Muscle of leg (tissue), 11 donors: Measurements from ENCODE around the gene CLDN22. TPM values are rescaled to one million over a fixed set of nuclear protein-coding genes. Genes with fewer than 3 reads are reported as not detected.

ENCODE experiments used
- DNase-seq: peaks from one replicate; pipeline ENCODE4 v3.0.0; 2013
- H3K27ac ChIP-seq: one replicate; pipeline ENCODE4 v1.5.1; 2013; ENCODE audit warnings: mild to moderate bottlenecking, low read length, control low read depth
- H3K27me3 ChIP-seq: one replicate; pipeline ENCODE4 v1.6.1; 2013; ENCODE audit warnings: low read length; ENCODE audit not compliant: control insufficient read depth, insufficient read depth
- H3K36me3 ChIP-seq: one replicate; pipeline ENCODE4 v1.6.1; 2013; ENCODE audit warnings: low read length; ENCODE audit not compliant: control insufficient read depth, insufficient read depth
- H3K4me1 ChIP-seq: one replicate; pipeline ENCODE4 v1.6.1; 2013; ENCODE audit warnings: low read length; ENCODE audit not compliant: control insufficient read depth, insufficient read depth
- H3K4me3 ChIP-seq: one replicate; pipeline ENCODE4 v1.5.1; 2013; ENCODE audit warnings: low read length, control low read depth
- H3K9me3 ChIP-seq: replicated peaks from 2 replicates; pipeline ENCODE4 v1.6.1; 2013; ENCODE audit warnings: low read depth, low read length; ENCODE audit not compliant: control insufficient read depth
- WGBS: methylation state at CpG from one replicate; pipeline ENCODE4 v1.1.5; 2013; ENCODE audit warnings: missing lambda C conversion rate; ENCODE audit not compliant: insufficient coverage; 5-methylcytosine and 5-hydroxymethylcytosine counted together
- polyA plus RNA-seq, 8 donors: library from polyadenylated mRNA; unstranded; fragments of 120-200 nt; gene quantifications; one replicate each; pipeline versions ENCODE4 v1.2.1 to v1.2.3, GENCODE V29; 2013; ENCODE audit warnings: inconsistent platforms in 1 of 8, low replicate concordance in 1 of 8; ENCODE audit not compliant: insufficient read length in 8 of 8, insufficient read depth in 1 of 8
- total RNA-seq: library from RNA; stranded (reverse); fragments of 120-200 nt; gene quantifications from one replicate; pipeline ENCODE4 v1.2.4, GENCODE V29; 2013

CLDN22 gene
- total and polyA plus RNA-seq, 9 donors, result 0.09 to 0.27 (median 0.21) TPM; not detected in 4

DNA sequence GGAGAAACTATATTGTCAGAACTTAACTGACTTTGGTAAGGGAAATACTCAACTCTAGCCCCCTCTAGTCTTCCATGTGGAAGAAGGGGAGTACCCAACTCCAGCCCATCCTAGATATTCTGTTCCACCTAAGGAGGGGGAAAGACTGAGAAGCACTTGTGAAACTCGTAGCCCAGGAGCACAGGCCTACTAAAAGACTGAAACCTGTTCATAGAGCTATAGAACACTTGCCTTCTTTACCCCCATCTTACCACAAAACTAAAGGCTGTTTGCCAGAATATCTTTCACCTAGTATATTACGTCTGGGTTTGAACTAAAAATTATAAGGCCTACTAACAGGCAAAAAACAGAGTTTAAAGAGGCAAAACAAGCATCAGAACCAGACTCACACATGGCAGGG is 15.5 kb downstream of the CLDN22 start:
- H3K27me3 ChIP-seq, result no peaks in the 10 kb centered on the region
- no peaks in the 10 kb centered on the region for H3K4me1 ChIP-seq
- no peak overlapping the region for H3K27ac ChIP-seq
- H3K4me3 ChIP-seq, result no peak overlapping the region
- WGBS, result no CpG with 5 or more reads among the region's 2 CpGs
- peaks cover 3% of the 10 kb centered on the region for H3K36me3 ChIP-seq
- no peaks in the 10 kb centered on the region for H3K9me3 ChIP-seq
- DNase-seq, result no peak

- no peak overlapping the region for H3K27ac ChIP-seq
- WGBS, result 100% methylated on average over 1 of the region's 4 CpGs
- no peaks in the 10 kb centered on the region for H3K4me1 ChIP-seq
- no peaks in the 10 kb centered on the region for H3K9me3 ChIP-seq
- H3K4me3 ChIP-seq, result no peak overlapping the region
- no peaks in the 10 kb centered on the region for H3K27me3 ChIP-seq
- peaks cover 3% of the 10 kb centered on the region for H3K36me3 ChIP-seq
- DNase-seq, result no peak
Measured at GRCh38 chr4:183304067-183304466, 16.0 kb downstream of the CLDN22 start.

DNA sequence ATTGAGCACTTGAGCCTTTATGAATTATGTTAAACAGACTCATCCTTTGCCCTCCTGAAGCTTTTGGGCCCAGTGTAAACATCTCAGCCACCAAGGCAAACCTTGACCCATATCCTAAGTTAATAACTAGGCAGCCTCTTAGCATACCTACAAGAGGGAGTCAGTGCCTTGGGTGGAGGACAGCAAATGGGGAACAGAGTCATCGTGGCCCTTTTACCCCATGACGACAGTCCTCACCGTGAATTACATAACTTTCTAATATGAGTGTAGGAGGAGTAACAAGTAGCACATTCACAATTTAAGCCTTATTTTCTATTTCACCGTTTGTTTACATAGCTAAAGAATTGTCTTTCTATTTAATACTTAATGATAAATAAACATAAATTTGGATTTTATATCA is 16.8 kb downstream of the CLDN22 start:
- Histone ChIP-seq H3K4me1 (no peaks in the 10 kb centered on the region), H3K4me3 (no peak overlapping the region), H3K9me3 (no peaks in the 10 kb centered on the region), H3K27me3 (no peaks in the 10 kb centered on the region), H3K27ac (no peak overlapping the region), H3K36me3 (peaks cover 3% of the 10 kb centered on the region)
- DNase-seq, result no peak
- no CpG with 5 or more reads among the region's 4 CpGs for WGBS

DNA sequence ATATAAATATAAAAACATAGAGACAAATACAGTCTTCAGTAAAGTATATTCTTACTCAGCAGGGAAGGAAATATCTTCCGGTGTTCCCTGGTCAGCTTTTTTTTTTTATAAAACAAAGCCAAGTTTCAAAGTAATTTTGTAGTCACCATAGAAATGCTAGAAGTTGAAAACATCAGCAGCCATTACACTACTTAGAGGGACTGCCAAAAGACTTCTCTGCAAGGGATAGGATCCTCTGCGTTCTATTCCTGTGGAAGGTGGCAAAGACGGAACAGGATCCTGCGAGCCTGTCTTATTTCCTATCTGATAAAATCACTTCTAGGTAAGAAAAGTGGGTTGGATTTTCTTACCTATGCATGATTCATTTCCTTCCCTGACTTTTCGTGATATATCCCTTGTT is 19.4 kb downstream of the CLDN22 start:
- Histone ChIP-seq H3K4me1 (no peaks in the 10 kb centered on the region), H3K9me3 (no peaks in the 10 kb centered on the region), H3K4me3 (no peak overlapping the region), H3K36me3 (peaks cover 14% of the 10 kb centered on the region), H3K27ac (no peak overlapping the region), H3K27me3 (no peaks in the 10 kb centered on the region)
- peak; percentile 82 for DNase-seq
- WGBS, result no CpG with 5 or more reads among the region's 5 CpGs

- H3K9me3 ChIP-seq, result no peaks in the 10 kb centered on the region
- no peak overlapping the region for H3K4me3 ChIP-seq
- H3K36me3 ChIP-seq, result peaks cover 19% of the 10 kb centered on the region
- WGBS, result no CpG with 5 or more reads among the region's 6 CpGs
- no peaks in the 10 kb centered on the region for H3K27me3 ChIP-seq
- H3K4me1 ChIP-seq, result no peaks in the 10 kb centered on the region
- H3K27ac ChIP-seq, result no peak overlapping the region
- DNase-seq, result peak; percentile 63
Measured at GRCh38 chr4:183300070-183300469, 20.0 kb downstream of the CLDN22 start.

GRCh38 chr4:183299464-183299863 is 20.6 kb downstream of the CLDN22 start:
- H3K9me3 ChIP-seq, result no peaks in the 10 kb centered on the region
- 57% methylated on average over 1 of the region's 2 CpGs for WGBS
- peak overlapping the region; percentile 17 for H3K27ac ChIP-seq
- H3K4me1 ChIP-seq, result no peaks in the 10 kb centered on the region
- no peak overlapping the region for H3K4me3 ChIP-seq
- peak; percentile 7 for DNase-seq
- H3K27me3 ChIP-seq, result no peaks in the 10 kb centered on the region
- H3K36me3 ChIP-seq, result peaks cover 23% of the 10 kb centered on the region

DNA sequence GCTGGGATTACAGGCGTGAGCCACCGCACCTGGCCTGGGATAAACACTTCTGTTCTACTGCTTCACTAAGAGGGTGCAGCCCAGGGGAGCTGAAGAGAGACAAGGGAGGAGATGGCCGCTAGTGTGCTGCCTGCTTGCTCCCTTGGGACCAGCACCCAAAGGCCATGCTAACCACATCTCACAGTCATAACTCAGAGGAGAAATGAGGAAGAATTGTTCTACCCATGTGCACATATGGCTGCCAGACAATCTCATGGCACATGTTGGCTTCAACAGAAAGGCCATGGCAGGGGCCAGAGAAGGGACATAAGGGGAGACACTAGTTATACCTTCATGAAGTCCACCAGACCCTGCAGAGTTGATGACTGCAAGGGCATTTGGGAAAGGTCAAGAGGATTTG is 22.4 kb downstream of the CLDN22 start:
- no peak overlapping the region for H3K4me3 ChIP-seq
- no peaks in the 10 kb centered on the region for H3K9me3 ChIP-seq
- no peak for DNase-seq
- peaks cover 23% of the 10 kb centered on the region for H3K36me3 ChIP-seq
- H3K27me3 ChIP-seq, result no peaks in the 10 kb centered on the region
- H3K27ac ChIP-seq, result no peak overlapping the region
- no peaks in the 10 kb centered on the region for H3K4me1 ChIP-seq
- no CpG with 5 or more reads among the region's 3 CpGs for WGBS

- Histone ChIP-seq H3K36me3 (peaks cover 25% of the 10 kb centered on the region), H3K27ac (no peak overlapping the region), H3K4me1 (no peaks in the 10 kb centered on the region), H3K27me3 (no peaks in the 10 kb centered on the region), H3K9me3 (no peaks in the 10 kb centered on the region), H3K4me3 (no peak overlapping the region)
- DNase-seq, result no peak
- WGBS, result 85% methylated on average over 6 of the region's 10 CpGs
Measured at GRCh38 chr4:183295711-183296110, 24.4 kb downstream of the CLDN22 start.

GRCh38 chr4:183291070-183291469 is 29.0 kb downstream of the CLDN22 start:
- no peak overlapping the region for H3K27ac ChIP-seq
- H3K4me1 ChIP-seq, result no peaks in the 10 kb centered on the region
- no peaks in the 10 kb centered on the region for H3K27me3 ChIP-seq
- 100% methylated on average over 1 of the region's 2 CpGs for WGBS
- peaks cover 44% of the 10 kb centered on the region for H3K36me3 ChIP-seq
- DNase-seq, result no peak
- H3K4me3 ChIP-seq, result no peak overlapping the region
- H3K9me3 ChIP-seq, result no peaks in the 10 kb centered on the region

GRCh38 chr4:183289688-183290087 is 30.4 kb downstream of the CLDN22 start:
- Histone ChIP-seq H3K4me1 (no peaks in the 10 kb centered on the region), H3K9me3 (no peaks in the 10 kb centered on the region), H3K27me3 (no peaks in the 10 kb centered on the region), H3K4me3 (no peak overlapping the region), H3K36me3 (peaks cover 39% of the 10 kb centered on the region), H3K27ac (no peak overlapping the region)
- DNase-seq, result no peak
- WGBS, result 100% methylated on average over 1 of the region's 5 CpGs

GRCh38 chr4:183288955-183289354 is 31.1 kb downstream of the CLDN22 start:
- WGBS, result 100% methylated on average over 1 of the region's 2 CpGs
- peaks cover 42% of the 10 kb centered on the region for H3K36me3 ChIP-seq
- no peaks in the 10 kb centered on the region for H3K4me1 ChIP-seq
- H3K27ac ChIP-seq, result no peak overlapping the region
- H3K4me3 ChIP-seq, result no peak overlapping the region
- H3K9me3 ChIP-seq, result no peaks in the 10 kb centered on the region
- no peak for DNase-seq
- H3K27me3 ChIP-seq, result no peaks in the 10 kb centered on the region
